Erythroblast (primary cell): Measurements from ENCODE around the gene ACTG1.

Source experiments
- GATA1 ChIP-seq: IDR thresholded peaks from 2 replicates; pipeline ENCODE4 v1.6.1; 2011; ENCODE audit warnings: low read depth, mild to moderate bottlenecking, control low read depth, low read length, moderate library complexity
- POLR2A ChIP-seq: IDR thresholded peaks from 2 replicates; pipeline ENCODE4 v1.6.1; 2011; ENCODE audit warnings: mild to moderate bottlenecking, low read length

GRCh38 chr17:81464586-81464985, 48.0 kb downstream of the ACTG1 start:
- TF ChIP-seq POLR2A (no peak), GATA1 (no peak)
